Panc1 (cell line): Measurements from ENCODE around the gene MED7. TPM values are rescaled to one million over a fixed set of nuclear protein-coding genes. Genes with fewer than 3 reads are reported as not detected.

Source experiments
- ATAC-seq: fragments of 200-7000 bp; cut with Tn5 transposase; 2 replicates; pipeline ENCODE4 v1.9.1; 2020; ENCODE audit warnings: mild to moderate bottlenecking, moderate library complexity
- BruUV-seq: library from RNA; stranded (reverse); fragments of 400-500 nt; replicated peaks from 2 replicates; lab custom pipeline; 2021; lab: Mats Ljungman, UMichigan
- CTCF ChIA-PET: fragments of 300-600 bp; sonication (Branson Sonifier 250); formaldehyde crosslinking; loops from one replicate; lab custom pipeline; 2022; ENCODE audit warnings: antibody characterized with exemption; lab: Charles Lee
- POLR2A ChIA-PET: fragments of 300-600 bp; sonication (Branson Sonifier 250); formaldehyde crosslinking; loops from one replicate; lab custom pipeline; 2022; ENCODE audit warnings: antibody characterized with exemption; lab: Charles Lee
- DNase-seq: peaks from one replicate; pipeline ENCODE4 v3.0.0-alpha.2; 2010; ENCODE audit warnings: low read depth, low spot score
- H3K27ac ChIP-seq: 2 replicates; pipeline ENCODE4 v1.5.1; 2011; ENCODE audit warnings: mild to moderate bottlenecking, low read length, inconsistent platforms
- H3K27me3 ChIP-seq: fragments of 200-500 bp; sonication (Bioruptor generic); 2 replicates; pipeline ENCODE4 v1.6.0; 2014; ENCODE audit warnings: low read length, inconsistent platforms; ENCODE audit not compliant: control insufficient read depth, insufficient read depth
- H3K36me3 ChIP-seq: fragments of 200-500 bp; sonication (Bioruptor generic); 2 replicates; pipeline ENCODE4 v1.5.1; 2014; ENCODE audit warnings: inconsistent platforms, mild to moderate bottlenecking, low read length, moderate library complexity; ENCODE audit not compliant: control insufficient read depth, insufficient read depth
- H3K4me1 ChIP-seq: 2 replicates; pipeline ENCODE4 v1.5.1; 2011; ENCODE audit warnings: inconsistent platforms, mild to moderate bottlenecking, low read length, moderate library complexity; ENCODE audit not compliant: control insufficient read depth, insufficient read depth
- H3K4me3 ChIP-seq, 2 experiments: 2 replicates each; pipeline ENCODE4 v1.5.1; 2011 to 2012; ENCODE audit warnings: low read depth in 2 of 2, low read length in 2 of 2, mild to moderate bottlenecking in 2 of 2, inconsistent platforms in 1 of 2, moderate library complexity in 1 of 2
- H3K9me3 ChIP-seq: fragments of 200-500 bp; sonication (Bioruptor generic); 2 replicates; pipeline ENCODE4 v1.5.1; 2014; ENCODE audit warnings: low read depth, mild to moderate bottlenecking, inconsistent platforms, low read length, moderate library complexity; ENCODE audit not compliant: control insufficient read depth, insufficient read depth
- POLR2AphosphoS5 ChIP-seq: IDR thresholded peaks from 2 replicates; pipeline ENCODE4 v1.6.1; 2012; ENCODE audit warnings: mild to moderate bottlenecking, low read depth, low read length, moderate library complexity
- SIN3A ChIP-seq: IDR thresholded peaks from 2 replicates; pipeline ENCODE4 v1.6.1; 2012; ENCODE audit warnings: low read depth, mild to moderate bottlenecking, low read length, moderate library complexity, borderline replicate concordance; ENCODE audit not compliant: insufficient read depth
- TCF7L2 ChIP-seq: IDR thresholded peaks from 2 replicates; pipeline ENCODE4 v1.6.1; 2011; ENCODE audit warnings: mild to moderate bottlenecking, low read depth, low read length, inconsistent platforms
- in situ Hi-C: cut with HindIII; loops from 2 replicates; pipeline ENCODE4 v1.10.0; 2016; ENCODE audit warnings: low sequenced_read_pairs, low pct_unique_long_range_greater_than_20kb
- intact Hi-C: fragments of 100-400 bp; cut with micrococcal nuclease; formaldehyde crosslinking; loops from one replicate; pipeline ENCODE4 v1.10.0; 2022; ENCODE audit not compliant: unreplicated experiment
- total RNA-seq: library from RNA; stranded (reverse); gene quantifications from one replicate; pipeline ENCODE4 v1.2.1, GENCODE V29; 2021; ENCODE audit not compliant: unreplicated experiment
- TF ChIP-seq, protein P1 (sequence below): fragments of 450-650 bp; IDR thresholded peaks from 2 replicates; pipeline ENCODE4 v1.5.1; 2017; ENCODE audit warnings: mild to moderate bottlenecking
- TF ChIP-seq, protein P2 (sequence below), 2 experiments: IDR thresholded peaks; 2 replicates each; pipeline ENCODE4 v1.6.1; 2011 to 2012; ENCODE audit warnings: low read depth in 2 of 2, control low read depth in 1 of 2, low read length in 1 of 2, mild to moderate bottlenecking in 1 of 2, moderate library complexity in 1 of 2; ENCODE audit not compliant: insufficient read depth in 1 of 2

MED7 gene
- total RNA-seq, 1 experiment from 2014 or later: 9.9 TPM

DNA sequence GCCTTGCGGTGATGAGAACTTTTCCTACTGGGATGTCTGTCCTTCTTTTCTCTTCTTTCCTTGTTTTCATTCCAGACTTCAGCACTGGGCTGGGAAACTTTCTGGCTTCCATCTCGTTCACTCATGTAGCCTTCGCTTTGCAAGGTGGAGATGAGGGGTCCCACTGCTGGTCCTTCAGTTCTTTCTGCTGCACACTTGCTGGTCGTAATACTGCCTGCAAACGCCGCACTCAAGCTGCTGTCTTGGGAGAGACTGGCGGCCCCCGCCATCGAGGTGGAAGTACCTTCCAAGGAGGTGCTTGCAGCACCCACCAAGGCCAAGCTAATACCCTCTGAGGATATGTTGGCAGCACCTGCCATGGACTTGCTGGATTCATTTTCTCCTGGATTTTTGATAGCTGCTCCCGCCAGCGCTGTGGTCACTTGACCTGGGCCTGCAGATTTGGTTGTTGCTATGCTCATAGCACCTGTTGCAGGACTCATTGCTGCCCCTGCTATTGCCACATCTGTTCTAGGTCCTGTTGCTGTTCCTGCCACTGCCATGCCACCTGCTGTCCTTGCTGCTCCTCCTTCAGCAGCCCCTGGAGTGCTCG is 20.4 kb upstream of the MED7 start:
- ChIA-PET CTCF (no interaction called here), POLR2A (no interaction called here)
- TF ChIP-seq TCF7L2 (no peak), POLR2AphosphoS5 (no peak), SIN3A (no peak)
- TF ChIP-seq, protein P1, sequence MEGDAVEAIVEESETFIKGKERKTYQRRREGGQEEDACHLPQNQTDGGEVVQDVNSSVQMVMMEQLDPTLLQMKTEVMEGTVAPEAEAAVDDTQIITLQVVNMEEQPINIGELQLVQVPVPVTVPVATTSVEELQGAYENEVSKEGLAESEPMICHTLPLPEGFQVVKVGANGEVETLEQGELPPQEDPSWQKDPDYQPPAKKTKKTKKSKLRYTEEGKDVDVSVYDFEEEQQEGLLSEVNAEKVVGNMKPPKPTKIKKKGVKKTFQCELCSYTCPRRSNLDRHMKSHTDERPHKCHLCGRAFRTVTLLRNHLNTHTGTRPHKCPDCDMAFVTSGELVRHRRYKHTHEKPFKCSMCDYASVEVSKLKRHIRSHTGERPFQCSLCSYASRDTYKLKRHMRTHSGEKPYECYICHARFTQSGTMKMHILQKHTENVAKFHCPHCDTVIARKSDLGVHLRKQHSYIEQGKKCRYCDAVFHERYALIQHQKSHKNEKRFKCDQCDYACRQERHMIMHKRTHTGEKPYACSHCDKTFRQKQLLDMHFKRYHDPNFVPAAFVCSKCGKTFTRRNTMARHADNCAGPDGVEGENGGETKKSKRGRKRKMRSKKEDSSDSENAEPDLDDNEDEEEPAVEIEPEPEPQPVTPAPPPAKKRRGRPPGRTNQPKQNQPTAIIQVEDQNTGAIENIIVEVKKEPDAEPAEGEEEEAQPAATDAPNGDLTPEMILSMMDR: no peak
- TF ChIP-seq, protein P2, sequence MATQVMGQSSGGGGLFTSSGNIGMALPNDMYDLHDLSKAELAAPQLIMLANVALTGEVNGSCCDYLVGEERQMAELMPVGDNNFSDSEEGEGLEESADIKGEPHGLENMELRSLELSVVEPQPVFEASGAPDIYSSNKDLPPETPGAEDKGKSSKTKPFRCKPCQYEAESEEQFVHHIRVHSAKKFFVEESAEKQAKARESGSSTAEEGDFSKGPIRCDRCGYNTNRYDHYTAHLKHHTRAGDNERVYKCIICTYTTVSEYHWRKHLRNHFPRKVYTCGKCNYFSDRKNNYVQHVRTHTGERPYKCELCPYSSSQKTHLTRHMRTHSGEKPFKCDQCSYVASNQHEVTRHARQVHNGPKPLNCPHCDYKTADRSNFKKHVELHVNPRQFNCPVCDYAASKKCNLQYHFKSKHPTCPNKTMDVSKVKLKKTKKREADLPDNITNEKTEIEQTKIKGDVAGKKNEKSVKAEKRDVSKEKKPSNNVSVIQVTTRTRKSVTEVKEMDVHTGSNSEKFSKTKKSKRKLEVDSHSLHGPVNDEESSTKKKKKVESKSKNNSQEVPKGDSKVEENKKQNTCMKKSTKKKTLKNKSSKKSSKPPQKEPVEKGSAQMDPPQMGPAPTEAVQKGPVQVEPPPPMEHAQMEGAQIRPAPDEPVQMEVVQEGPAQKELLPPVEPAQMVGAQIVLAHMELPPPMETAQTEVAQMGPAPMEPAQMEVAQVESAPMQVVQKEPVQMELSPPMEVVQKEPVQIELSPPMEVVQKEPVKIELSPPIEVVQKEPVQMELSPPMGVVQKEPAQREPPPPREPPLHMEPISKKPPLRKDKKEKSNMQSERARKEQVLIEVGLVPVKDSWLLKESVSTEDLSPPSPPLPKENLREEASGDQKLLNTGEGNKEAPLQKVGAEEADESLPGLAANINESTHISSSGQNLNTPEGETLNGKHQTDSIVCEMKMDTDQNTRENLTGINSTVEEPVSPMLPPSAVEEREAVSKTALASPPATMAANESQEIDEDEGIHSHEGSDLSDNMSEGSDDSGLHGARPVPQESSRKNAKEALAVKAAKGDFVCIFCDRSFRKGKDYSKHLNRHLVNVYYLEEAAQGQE (IDR thresholded peaks at IDR 0.05; ENCODE audit: insufficient read depth in 1 of 2, low read depth in 2 of 2, low read length in 1 of 2): no peak
- no peaks in the 10 kb centered on the region for H3K4me1 ChIP-seq
- H3K36me3 ChIP-seq: no peaks in the 10 kb centered on the region
- DNase-seq (no peak), ATAC-seq (no peak)
- H3K27ac ChIP-seq: no peak overlapping the region
- BruUV-seq: no TSS peak
- no peak overlapping the region for H3K4me3 ChIP-seq
- in situ Hi-C loops: no loop called here
- intact Hi-C loops: no loop called here
- H3K9me3 ChIP-seq: no peaks in the 10 kb centered on the region
- H3K27me3 ChIP-seq: no peaks in the 10 kb centered on the region

DNA sequence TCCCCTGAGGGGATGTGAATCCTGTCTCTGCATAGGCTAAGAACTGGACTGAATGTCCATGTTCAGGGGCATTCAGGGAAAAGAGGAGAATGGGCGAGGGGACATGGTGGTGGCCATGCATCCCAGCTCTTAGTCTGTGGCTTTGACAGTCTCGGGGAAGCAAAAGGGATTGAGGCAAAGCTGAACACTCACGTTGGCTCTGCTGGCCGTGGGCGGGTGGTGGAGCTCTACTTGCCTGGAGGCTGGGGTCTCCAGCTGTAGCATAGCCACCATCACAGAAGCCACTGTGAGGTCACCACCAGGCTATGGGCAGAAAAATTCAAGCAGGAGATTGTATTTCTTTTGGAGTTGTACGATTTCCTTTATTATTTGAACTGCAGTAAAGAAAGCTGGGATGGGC is 19.3 kb upstream of the MED7 start:
- no peaks in the 10 kb centered on the region; the same call in 1 of the 2 replicates for H3K27me3 ChIP-seq

More for the DNA sequence above, 19.3 kb upstream of the MED7 start:
- no TSS peak for BruUV-seq
- intact Hi-C loops: no loop called here
- TF ChIP-seq, protein P1: no peak
- TF ChIP-seq TCF7L2 (no peak), SIN3A (no peak), POLR2AphosphoS5 (no peak)
- TF ChIP-seq, protein P2 (IDR thresholded peaks at IDR 0.05; ENCODE audit: insufficient read depth in 1 of 2, low read depth in 2 of 2, low read length in 1 of 2): no peak
- CTCF ChIA-PET: interaction anchor here (0.6 kb wide), 1 partner anchor 10 kb away, joined by 4 read pairs; no protein-coding TSS in a partner anchor
- no peaks in the 10 kb centered on the region for H3K36me3 ChIP-seq
- no peak for DNase-seq
- no peak for ATAC-seq
- in situ Hi-C loops: no loop called here
- no peak overlapping the region for H3K27ac ChIP-seq
- H3K9me3 ChIP-seq: no peaks in the 10 kb centered on the region
- H3K4me1 ChIP-seq: no peaks in the 10 kb centered on the region
- POLR2A ChIA-PET: no interaction called here
- H3K4me3 ChIP-seq: no peak overlapping the region
